ENCODE data around the gene PDE2A.
A peak's percentile ranks its signal among the peaks of the same experiment; 100 is the strongest.

DNA sequence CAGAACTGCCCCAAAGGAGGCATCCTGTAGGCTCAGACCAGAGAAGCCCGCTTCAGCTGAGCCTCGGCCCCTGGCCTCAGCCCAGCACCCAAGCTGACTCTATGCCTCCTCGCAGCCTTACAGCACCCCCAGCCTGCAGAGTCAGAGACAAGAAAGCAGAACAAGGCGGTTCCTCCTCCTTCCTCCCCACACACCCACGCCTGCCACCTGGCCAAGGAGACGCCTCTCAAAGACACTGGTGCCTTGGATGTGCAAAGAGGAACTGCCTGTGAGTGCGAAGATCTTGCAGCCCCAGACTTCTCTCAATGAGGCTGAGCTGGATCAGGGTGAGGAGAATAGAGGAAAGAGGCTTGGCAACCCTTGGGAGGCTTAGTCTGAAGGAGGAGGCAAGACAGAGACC, 60.2 kb downstream of the PDE2A start:
- peak; percentile 89 for TF ChIP-seq MAX (IDR thresholded peaks at IDR 0.05; ENCODE audit: low read depth, low read length)
- TF ChIP-seq, protein P1, sequence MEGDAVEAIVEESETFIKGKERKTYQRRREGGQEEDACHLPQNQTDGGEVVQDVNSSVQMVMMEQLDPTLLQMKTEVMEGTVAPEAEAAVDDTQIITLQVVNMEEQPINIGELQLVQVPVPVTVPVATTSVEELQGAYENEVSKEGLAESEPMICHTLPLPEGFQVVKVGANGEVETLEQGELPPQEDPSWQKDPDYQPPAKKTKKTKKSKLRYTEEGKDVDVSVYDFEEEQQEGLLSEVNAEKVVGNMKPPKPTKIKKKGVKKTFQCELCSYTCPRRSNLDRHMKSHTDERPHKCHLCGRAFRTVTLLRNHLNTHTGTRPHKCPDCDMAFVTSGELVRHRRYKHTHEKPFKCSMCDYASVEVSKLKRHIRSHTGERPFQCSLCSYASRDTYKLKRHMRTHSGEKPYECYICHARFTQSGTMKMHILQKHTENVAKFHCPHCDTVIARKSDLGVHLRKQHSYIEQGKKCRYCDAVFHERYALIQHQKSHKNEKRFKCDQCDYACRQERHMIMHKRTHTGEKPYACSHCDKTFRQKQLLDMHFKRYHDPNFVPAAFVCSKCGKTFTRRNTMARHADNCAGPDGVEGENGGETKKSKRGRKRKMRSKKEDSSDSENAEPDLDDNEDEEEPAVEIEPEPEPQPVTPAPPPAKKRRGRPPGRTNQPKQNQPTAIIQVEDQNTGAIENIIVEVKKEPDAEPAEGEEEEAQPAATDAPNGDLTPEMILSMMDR (IDR thresholded peaks at IDR 0.05; ENCODE audit: low read depth, low read length), result peak; percentile 13
- TF ChIP-seq POLR2A (IDR thresholded peaks at IDR 0.05; ENCODE audit: extremely low read depth, insufficient read length), result no peak
